ENCODE measurements around the gene NAALADL2.
"Not testable (repeated sequence)": the region's sequence is repeated elsewhere in the genome, so short reads cannot be mapped to it uniquely, and the experiment has no call there.

The NAALADL2 gene

DNA sequence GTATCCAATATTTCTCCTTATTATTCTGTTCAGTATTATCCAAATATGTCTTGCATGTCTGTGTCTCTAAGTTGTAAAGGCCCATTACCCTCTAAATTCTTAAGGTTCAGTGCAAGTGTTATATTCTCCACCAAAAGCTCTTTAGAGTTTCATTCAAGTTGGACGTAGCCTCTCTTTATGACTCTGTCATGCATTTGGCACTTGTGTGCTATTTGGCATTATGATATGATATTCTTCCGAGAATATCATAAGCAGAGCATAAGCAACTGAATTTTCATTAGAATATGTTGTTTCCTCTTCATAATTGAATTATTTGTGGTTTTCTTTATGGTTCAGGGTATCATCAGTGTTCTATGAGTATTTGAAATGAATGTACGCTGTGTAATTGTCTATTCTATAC, 594.2 kb downstream of the NAALADL2 start:
- DNase-seq = no peak

DNA sequence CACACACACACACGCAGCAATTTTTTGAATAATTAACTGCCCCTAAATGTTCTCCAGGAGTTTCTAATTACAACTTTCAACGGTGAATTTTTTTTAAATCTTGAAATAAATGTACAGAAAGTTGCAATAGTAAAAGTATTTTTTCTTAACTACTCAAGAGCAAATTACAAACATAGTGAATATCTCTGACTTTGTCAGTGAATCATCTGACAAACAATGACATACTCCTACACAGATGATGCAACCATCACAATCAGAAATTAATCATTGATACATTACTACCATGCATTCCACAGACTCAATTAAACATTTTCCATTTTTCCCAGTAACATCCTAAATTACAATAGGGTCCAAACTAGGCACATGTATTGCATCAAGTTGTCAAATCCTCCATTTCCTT, 597.3 kb downstream of the NAALADL2 start:
- no peak for DNase-seq

DNA sequence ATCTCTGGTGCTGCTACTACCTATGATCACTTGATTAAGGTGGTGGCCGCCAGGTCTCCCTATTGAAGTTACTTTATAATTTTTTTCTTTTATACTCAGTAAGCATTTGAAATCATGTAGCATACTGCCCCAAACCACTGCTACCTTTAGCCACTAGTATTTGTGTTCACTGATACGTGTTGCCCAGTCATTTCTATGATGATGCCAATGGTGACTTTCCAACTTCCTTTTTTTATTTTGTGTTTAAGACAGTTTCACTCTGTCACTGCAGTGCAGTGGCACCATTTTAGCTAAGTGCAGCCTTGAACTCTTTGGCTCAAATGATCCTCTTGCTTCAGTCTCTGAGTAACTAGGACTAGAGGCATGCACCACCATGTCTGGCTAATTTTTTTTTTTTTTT, 598.2 kb downstream of the NAALADL2 start:
- no peak for DNase-seq

DNA sequence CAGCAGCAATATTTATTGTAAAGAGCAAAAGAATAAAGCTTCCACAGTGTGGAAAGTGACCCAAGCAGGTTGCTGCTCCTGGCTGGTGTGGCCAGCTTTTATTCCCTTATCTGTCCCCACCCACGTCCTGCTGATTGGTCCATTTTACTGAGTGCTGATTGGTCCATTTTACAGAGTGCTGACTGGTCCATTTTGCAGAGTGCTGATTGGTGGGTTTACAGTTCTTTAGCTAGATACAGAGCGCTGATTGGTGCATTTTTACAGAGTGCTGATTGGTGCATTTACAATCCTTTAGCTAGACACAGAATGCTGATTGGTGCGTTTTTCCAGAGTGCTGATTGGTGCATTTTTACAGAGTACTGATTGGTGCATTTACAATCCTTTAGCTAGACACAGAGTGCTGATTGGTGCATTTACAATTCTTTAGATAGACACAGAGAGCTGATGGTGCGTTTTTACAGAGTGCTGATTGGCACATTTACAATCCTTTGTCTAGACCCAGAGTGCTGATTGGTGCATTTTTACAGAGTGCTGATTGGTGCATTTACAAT, 601.8 kb downstream of the NAALADL2 start:
- DNase-seq = not testable (repeated sequence)

DNA sequence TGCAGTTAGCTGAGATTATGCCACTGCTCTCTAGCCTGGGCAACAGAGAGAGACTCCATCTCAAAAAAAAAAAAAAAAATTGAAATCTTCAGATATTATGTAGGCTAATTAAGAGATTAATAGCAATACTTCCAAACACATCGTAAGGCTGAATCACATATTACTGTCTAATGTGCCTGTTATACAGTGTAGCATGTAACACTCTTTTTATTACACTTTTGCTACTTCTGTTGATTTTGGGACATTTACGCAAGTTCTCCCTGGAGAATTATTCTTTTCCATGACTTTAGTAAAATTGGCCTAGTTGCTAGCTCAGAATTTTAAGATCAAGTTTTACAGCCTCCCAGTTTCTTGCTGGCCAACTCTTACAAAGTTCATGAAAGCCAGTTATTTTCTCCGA, 605.2 kb downstream of the NAALADL2 start:
- DNase-seq = no peak

DNA sequence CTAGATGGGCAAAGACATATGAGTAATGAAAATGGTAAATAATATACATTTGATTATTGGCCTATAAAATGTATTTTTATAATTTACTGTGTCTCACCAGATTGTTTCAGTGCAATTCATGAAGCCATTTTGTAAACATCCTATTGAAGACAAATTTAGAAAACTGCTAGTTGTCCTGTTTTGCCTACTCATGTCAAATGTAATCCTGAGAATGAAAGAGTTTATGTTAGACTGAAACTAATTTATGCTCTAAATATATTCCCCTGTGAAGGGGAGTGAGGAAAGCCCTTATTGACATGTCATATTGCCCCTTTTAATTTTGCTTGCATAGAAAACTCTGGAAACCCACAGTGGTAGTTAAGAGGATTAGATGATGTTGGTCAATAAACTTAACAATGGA, 610.0 kb downstream of the NAALADL2 start:
- no peak for DNase-seq

DNA sequence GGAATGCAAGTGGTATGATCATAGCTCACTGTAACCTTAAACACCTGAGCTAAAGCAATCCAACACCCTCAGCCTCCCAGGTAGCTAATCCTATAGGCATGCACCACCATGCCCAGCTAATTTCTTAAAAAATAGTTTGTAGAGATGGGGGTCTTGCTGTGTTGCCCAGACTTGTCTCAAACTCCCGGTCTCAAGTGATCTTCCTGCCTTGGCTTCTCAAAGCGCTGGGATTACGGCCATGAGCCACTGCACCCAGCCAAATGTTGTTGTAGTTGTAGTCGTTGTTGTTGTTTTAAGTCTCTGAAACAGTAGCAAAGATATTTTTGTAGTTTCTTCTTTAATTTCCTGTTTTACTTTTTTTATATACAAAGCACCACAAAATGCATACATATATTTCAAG, 616.6 kb downstream of the NAALADL2 start:
- no peak for DNase-seq

DNA sequence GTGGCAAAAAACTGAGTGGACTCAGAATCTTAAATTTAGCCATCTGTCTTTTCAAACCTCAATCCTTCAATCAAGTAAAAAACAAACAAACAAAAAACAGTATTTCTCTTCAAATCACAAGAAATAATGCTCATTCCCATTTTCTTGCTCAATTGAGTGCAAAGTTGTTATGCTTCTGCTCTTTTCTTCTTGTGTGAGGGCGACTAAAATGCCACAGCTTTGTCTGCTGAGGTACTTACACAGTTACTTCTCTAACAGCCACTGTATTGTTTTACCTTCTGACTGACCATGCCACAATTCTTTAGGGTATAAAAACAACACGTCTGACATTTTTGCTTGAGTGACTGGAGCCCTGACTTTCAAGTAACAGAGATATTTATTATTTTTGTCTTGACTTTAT, 617.4 kb downstream of the NAALADL2 start:
- DNase-seq = no peak

DNA sequence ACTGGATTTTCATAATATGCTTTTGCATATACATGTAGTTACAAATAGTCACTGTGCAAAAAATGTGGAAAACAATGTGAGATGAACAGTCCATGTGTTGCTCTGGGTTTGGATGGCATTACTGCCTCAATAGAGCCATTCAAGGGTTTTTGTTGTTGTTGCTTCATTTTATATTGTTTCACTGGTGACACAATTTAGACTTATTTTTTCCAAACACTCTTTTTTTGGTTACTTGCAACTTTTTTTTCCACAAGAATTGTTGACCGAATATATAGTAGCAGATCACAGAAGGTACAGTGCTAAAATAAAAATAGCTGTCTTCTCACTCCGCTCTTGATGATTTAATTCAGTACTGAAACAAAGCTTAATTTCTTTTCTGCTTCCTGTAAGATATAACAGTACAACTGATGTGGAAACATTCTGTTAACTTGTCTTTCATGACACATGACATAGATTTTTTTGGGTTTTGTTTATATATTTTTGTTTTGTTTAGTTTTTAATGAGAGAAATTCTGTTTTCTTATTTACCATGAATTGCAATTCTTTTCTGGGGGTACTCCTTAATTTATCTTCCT, 618.6 kb downstream of the NAALADL2 start:
- no peak for DNase-seq

DNA sequence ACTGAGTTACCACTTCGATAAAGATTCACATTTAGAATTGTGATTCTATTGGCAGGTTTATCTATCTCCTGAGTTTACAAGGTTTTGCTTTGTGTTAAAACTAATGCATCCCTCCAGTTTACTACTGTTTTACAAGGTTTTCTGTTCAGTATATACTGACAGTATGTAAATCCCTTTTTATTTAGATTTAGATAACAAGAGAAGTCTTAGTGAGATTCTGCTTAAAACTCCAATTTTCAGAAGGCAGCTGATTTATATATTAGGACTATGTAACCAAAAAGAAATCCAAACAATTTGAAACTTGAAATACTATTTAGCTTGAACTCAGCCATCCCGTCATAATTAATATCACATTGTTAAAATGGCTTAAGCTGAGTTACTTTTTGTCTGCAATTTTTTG, 619.2 kb downstream of the NAALADL2 start:
- DNase-seq = no peak

DNA sequence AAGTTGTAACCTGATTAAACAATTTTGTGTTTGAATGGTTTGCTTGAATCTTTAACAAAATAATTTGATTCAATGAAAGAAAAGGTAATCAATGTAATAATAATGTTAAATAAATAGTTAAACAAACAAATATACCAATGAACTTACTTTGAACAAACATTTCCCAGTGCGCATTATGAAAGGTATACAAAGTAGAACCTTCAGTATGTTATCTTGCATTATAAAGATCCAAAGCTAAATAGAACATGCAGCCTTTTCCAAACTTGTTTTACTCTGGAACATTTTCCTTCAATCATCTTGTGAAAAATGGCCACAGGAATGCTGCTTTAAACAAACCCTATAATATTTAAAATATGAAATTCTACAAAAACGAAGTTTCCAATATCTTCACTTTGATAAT, 620.0 kb downstream of the NAALADL2 start:
- no peak for DNase-seq

DNA sequence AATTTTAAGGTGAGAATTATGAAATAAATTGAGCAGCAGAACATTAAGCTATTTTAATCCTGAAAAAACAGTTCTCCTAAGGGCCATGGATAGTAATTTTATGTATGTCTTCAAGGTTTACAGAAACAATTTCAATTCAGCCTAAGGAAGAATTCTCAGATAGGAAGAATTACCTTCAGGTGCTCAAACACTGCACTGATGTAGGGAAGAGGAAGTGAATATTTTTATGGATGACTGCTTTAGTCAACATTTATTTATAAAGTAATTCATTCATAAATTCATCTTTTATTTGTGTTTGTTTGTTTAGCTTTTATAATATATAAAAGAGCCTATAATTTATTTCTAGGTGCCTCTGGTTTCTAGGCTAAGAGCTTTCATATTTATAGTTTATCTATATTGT, 620.7 kb downstream of the NAALADL2 start:
- DNase-seq = no peak

DNA sequence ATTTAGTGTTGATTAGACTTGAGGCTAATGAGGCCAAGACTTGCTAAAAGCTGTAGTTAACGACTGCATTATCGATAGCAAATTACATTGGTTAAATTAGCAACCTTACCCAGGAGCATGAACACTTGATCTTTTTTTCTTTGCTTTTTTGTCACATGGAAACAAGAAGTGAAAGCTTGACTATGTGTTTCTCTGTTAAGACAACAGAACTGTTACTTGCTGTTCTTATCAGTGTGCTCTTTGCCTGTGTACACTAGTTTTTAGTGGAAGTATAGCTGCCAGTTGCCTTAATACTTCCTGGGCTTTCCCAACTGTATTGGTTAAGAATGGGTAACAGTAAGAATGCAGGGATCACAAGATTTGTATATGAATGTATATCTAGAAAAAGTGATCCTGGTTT, 625.5 kb downstream of the NAALADL2 start:
- no peak for DNase-seq

DNA sequence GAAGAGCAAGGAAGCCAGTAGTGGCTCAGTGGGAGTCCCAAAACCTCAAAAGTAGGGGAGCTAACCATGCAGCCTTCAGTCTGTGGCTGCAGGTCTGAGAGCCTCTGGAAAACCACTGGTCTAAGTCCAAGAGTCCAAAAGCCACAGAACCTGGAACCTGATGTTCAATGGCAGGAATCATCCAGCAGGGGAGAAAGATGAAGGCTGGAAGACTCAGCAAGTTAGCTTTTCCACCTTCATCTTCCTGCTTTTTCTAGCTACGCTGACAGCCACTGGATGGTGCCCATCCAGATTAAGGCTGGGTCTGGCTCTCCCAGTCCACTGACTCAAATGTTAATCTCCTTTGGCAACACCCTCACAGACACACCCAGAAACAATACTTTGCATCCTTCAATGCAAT, 626.3 kb downstream of the NAALADL2 start:
- no peak for DNase-seq

DNA sequence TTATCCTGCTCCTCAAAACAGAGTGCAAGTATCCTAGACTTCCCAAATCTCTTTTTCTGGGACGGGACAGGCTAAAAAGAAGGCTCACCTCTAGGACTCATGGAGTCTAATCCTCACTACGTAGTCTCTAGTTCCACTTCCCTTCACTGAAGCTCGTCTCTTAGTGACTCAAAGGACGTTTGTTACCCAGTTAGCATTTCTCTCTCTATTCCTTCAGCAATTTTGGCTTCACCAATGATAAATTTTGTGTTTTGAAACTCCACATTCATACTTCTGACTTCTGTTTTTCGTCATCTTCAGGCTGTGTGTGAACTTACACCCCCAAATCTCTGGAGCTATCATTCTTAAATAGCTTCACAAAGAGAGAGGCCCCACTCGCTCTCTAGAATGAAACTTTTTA, 627.1 kb downstream of the NAALADL2 start:
- DNase-seq = no peak

DNA sequence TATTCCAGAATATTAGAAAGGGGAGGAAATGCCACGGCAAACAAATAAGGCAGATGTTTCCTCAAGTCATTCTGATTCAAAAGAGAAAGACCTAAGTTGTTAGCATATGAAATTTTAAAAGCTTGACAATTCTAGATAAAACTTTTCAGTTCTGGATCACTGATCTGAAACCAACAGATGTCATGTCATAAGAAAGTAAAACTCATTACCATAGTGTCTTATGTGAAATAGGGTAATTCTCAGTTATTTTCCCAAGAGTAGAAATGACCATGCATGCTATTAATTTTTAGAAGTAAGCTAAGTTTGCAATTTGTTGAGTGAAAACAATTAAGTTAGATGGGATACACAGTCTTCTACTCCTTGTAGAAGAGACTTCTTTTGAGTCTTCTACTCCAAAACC, 630.3 kb downstream of the NAALADL2 start:
- no peak for DNase-seq

DNA sequence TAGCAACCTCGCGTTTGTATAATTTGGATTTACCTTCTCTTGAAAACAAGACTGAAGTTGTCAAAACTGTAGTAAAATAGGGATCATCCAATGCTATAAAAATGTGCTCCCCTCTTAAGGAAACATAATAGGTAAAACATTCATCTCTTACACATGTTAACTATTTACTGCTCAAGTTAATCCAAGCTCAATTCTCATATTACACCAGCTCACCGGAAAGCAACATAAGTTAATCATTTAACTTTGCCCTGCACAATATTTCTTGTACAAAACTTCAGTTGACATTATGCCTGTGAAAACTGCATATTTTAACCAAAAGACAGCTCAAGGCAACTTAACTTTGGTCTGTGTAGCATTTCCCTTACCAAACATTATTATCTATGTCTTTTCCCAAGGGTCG, 634.2 kb downstream of the NAALADL2 start:
- no peak for DNase-seq

DNA sequence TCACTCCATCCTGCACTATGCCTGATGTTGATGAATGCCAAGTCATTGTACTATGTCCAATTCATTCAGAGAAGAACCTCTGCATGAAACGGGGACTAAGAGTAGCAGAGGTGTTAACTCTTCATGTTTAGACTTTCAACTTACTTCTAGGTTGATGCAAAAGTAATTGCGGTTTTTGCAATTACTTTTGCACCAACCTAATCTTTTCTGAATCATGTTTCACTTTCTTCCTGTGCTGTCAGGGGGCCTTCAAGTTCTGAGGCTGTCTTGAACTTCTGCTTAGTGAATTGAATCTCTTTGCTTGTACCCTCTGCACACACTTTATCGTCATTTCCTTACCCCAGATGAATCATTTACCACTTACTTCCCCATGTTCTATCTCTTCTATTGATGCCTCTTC, 636.2 kb downstream of the NAALADL2 start:
- no peak for DNase-seq

DNA sequence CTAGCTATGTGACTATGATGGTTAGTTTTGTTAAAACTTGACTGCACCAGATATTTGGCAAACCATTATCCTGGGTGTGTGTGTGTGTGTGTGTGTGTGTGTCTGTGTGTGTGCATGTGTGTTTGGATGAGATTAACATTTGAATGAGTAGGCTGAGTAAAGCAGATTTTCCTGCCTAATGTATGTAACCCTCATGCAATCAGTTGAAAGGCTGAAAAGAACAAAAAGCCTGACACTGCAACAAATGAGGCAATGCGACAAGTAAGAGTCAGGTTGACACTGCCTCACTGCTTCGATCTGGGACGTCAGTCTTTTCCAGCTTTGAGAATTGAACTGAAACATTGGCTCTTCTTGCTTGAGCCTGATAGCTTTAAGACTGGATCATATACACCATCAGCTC, 643.0 kb downstream of the NAALADL2 start:
- no peak for DNase-seq

DNA sequence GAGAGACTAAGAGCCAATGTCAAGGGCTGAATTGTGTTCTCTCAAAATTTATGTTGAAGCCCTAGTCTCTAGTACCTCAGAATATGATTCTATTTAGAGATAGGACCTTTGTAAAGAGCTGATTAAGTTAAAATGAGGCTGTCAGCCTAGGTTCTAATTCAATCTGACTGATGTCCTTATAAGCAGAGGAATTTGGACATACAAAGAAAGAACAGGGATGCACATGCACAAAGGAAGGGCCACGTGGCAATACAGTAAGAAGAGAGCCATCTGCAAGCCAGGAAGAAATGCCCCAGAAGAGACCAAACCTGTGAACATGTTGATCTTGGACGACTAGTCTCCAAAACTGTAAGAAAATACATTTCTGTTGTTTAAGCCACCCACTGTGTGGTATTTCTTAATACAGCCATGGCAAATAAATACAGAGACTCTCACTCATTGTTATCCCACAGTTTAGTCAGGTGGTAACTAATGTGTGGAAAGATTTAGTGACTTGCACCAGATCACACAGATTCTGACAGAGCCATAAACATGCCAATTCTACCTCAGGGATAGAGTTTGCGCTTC, 652.2 kb downstream of the NAALADL2 start:
- no peak for DNase-seq

DNA sequence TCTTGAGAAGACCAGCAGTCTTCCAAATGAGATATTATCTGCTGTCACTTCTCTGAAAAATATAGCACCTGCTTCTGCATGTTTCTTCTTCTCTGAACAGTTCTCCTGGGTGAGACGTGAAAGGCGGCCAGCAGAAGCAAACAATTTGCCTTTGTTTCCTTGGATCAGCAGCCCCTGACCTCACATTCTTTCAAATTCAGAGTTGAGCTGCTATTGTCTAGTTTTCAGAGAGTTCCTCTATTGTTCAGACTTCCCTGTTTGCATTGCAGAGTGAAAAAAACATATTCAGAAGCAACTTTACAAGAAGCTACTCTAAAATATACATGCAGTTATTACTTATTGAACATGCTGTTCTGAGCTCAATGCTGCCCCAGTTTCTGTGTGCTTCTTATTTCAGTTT, 653.6 kb downstream of the NAALADL2 start:
- DNase-seq = no peak

DNA sequence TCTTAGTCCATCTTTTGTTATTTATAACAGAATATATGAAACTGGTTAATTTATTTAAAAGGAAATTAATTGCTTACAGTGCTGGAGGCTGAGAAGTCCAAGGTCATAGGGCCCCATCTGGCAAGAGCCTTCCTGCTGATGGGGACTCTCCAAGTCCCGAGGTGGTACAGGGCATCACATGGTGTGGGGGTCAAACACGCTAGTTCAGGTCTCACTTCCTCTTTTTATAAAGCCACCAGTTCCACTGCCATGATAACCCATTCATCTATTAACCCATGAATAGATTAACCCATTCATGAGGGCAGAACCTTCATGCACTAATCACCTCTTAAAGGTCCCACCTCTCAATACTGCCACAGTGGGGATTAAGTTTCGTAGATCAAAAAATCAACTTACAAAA, 659.3 kb downstream of the NAALADL2 start:
- no peak for DNase-seq

DNA sequence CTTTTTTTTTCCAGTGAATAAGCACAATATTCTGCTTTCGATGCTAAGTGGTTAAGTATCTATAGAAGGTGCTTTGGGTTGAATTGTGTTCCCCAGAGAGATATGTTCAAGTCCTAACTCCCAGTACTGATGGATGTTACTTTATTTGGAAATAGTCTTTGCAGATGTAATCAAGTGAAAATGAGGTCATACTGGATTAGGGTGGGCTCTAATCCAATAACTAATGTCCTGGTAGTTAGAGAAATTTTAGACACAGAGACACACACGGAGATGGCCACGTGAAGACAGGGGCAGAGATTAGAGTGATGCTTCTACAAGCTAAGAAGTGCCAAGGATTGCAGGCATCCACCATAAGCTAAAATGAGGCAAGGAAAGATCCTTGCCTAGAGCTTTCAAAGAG, 662.3 kb downstream of the NAALADL2 start:
- DNase-seq = no peak

DNA sequence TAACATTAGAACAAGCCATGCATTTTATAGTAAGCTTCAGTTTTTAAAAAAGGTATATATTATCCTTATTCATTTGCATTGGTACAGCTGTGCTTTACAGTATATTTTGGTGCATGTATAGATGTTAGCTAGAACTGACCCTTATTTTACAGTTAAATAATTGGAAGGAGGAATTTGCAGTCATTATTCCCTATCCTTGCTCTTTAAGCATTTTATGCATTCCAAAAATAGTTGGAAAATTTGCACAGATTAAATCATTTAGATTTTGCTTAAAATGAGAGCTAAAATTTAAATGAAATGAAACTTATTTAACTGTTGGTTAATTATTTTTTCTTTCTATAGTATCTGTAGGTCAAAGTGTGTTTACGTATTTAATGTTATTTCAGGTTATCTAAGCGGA, 667.1 kb downstream of the NAALADL2 start:
- no peak for DNase-seq

DNA sequence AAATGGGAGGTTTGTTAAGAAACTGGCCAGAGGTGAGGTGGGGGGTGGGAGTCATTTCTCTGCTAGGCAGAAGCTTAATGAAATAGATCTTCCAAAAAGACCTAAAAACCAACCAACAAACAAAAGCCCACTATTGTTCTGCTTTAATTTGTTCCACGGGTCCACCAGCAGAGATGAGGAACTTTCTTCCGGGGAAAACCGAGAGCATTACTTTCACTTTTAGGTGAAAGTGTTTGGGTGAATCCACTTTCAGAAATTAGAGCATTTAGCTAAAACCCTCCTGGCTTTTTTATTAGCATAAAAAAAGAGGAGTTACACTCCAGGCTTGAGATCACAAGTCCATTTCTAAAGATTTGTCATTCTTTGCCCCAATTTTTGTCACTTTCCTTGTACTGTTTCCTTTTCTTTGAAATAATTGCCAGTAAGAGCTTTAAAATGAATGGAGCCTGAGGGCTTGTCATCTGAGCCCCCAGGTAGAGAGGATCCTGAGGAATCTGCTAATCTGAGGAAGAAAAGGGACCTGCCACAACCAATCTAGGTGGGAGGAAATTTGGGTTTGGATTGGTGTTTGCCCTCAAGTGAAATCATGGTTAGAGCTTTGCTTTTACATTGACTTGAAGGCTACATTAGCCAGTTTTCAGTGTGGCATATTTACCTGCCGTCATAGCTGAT, 667.6 kb downstream of the NAALADL2 start:
- DNase-seq = no peak
